Vagina (tissue), 2 donors: Measurements from ENCODE around the gene ANKRD63.

Source experiments
- CTCF ChIP-seq, 3 experiments: fragments of 450-650 bp in 2 of 3; fragments of 200-600 bp in 1 of 3; sonication (generic) in 1 of 3; IDR thresholded peaks; one replicate each; pipeline ENCODE4 v1.5.1; 2017 to 2019; ENCODE audit warnings: antibody characterized with exemption in 3 of 3, mild to moderate bottlenecking in 2 of 3, moderate library complexity in 2 of 3
- POLR2A ChIP-seq, 2 donors: fragments of 450-650 bp; IDR thresholded peaks; one replicate each; pipeline ENCODE4 v1.6.1; 2017; ENCODE audit warnings: antibody characterized with exemption in 2 of 2, mild to moderate bottlenecking in 2 of 2, moderate library complexity in 2 of 2
- POLR2AphosphoS5 ChIP-seq, 2 donors: sonication (generic); formaldehyde crosslinking; IDR thresholded peaks; one replicate each; pipeline ENCODE4 v1.9.0; 2017; ENCODE audit warnings: antibody characterized with exemption in 2 of 2, mild to moderate bottlenecking in 2 of 2, low read depth in 1 of 2; ENCODE audit not compliant: insufficient read depth in 1 of 2

GRCh38 chr15:40320931-40321371 lies 38.1 kb upstream of the ANKRD63 start:
- TF ChIP-seq CTCF (IDR thresholded peaks at IDR 0.05) (peak; percentile 70 to 81 (median 79)), POLR2A (IDR thresholded peaks at IDR 0.05) (no peak), POLR2AphosphoS5 (IDR thresholded peaks at IDR 0.05; ENCODE audit: insufficient read depth in 1 of 2, low read depth in 1 of 2) (peak in 1 of 2 donors; percentile 66)
